ENCODE data around the gene LRTM2.

- TF ChIP-seq ZNF391 (tag by site-specific recombination; IDR thresholded peaks at IDR 0.05; ENCODE audit: borderline replicate concordance, low read depth) = no peak
- TF ChIP-seq, protein P1, sequence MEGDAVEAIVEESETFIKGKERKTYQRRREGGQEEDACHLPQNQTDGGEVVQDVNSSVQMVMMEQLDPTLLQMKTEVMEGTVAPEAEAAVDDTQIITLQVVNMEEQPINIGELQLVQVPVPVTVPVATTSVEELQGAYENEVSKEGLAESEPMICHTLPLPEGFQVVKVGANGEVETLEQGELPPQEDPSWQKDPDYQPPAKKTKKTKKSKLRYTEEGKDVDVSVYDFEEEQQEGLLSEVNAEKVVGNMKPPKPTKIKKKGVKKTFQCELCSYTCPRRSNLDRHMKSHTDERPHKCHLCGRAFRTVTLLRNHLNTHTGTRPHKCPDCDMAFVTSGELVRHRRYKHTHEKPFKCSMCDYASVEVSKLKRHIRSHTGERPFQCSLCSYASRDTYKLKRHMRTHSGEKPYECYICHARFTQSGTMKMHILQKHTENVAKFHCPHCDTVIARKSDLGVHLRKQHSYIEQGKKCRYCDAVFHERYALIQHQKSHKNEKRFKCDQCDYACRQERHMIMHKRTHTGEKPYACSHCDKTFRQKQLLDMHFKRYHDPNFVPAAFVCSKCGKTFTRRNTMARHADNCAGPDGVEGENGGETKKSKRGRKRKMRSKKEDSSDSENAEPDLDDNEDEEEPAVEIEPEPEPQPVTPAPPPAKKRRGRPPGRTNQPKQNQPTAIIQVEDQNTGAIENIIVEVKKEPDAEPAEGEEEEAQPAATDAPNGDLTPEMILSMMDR (tag by site-specific recombination; IDR thresholded peaks at IDR 0.05) = no peak
- TF ChIP-seq PRDM6 (tag by site-specific recombination; IDR thresholded peaks at IDR 0.05) = no peak
These were observed 44.5 kb downstream of the LRTM2 start for GRCh38 chr12:1864867-1865266.
